ENCODE measurements around the gene RPS6KA2.

Gene RPS6KA2

DNA sequence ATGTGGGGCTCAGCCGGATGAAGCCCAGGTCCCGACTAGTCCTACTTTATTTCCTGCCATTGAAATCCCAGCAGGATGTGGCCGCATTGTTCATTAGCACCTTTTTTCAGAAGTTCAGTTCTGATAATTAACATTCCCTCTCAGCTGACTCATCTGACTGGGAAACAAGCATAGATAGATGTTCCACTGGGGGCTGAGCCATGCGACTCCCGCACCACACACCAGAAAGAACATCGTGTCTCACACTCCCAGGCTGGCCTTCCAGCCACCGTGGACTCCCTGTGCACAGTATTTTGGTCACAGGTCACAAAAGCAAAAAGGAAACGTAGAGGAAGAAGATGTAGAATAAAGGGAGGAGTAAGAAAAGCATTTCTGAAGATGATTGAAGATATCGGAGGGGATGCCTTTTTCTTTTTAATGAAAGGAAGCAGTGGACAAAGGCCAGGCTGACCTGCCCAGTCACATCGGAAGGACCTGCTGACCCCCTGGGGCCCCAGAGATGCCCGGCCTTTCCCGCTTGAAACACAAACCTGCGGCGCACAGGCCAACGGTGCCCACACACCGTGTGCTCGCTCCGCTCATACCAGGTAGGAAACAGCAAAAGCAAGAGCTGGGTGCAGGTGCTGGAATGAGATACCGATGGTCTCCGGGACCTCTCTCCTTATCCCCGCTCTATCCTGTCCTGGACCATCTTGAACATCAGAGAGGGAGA lies 11.8 kb downstream of the RPS6KA2 start:
- no peak for DNase-seq (ENCODE audit: low spot score)

DNA sequence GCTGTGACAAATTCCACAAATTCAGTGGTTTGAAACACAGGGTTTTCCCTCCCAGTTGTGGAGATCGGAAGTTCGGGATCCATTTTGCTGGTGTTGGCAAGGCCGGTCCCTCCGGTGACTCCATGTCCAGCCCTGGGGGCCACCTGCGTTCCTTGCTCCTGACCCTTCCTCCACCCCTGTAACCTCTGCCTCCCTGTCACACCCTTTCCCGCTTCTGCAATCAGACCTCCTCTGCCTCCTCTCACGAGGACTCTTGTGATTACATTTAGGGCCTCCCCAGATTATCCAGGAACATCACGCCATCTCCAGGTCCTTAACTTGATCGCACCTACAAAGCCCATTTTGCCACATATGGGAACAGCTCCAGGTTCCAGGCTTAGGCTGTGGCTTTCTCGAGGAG lies 12.5 kb downstream of the RPS6KA2 start:
- no peak for DNase-seq (ENCODE audit: low spot score)

DNA sequence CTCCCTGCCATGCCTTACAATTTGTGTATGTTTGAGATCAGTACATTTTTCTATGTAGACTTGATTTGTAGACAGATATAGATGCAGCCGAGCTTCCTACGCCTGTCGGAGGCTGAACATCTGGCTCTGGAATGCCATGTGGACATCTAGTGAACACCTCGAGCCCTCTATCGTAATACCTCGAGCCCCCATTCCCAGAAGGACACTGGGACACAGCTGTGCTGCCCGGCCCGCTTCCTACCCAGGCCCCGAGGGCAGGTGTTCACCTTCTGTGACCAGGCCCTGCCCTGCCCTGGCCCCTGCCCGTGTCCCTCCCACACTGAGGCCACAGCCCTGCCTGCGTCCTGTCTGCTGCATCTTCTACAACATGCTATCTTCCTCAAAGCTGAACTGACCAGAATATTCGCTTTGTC lies 12.9 kb downstream of the RPS6KA2 start:
- no peak for DNase-seq (ENCODE audit: low spot score)

- no peak for DNase-seq (ENCODE audit: low spot score)
Measured at GRCh38 chr6:166613027-166613426, 14.0 kb downstream of the RPS6KA2 start.

- DNase-seq (ENCODE audit: low spot score), result no peak
Measured at GRCh38 chr6:166612471-166612881, 14.6 kb downstream of the RPS6KA2 start.

DNA sequence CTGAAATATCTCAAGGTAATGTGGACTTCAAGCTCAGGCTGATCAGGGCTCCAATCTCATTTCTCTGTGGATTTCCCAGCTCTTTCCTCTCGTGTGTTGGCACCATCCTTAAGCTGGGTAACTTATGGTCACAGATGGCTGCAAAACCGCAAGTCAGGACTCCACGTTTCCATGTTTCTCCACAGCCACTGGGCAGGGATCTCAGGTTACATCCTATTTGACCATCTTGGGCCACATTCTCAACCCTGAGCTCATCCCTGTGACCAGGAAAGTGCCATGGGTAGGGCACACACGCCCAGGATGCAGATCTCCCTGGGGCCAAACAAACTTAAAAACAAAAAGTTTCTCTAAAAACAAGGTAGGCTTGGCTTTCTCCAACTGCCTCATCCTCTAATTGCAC lies 15.4 kb downstream of the RPS6KA2 start:
- DNase-seq (ENCODE audit: low spot score), result no peak

GRCh38 chr6:166610069-166610468 lies 17.0 kb downstream of the RPS6KA2 start:
- DNase-seq (ENCODE audit: low spot score), result no peak

DNA sequence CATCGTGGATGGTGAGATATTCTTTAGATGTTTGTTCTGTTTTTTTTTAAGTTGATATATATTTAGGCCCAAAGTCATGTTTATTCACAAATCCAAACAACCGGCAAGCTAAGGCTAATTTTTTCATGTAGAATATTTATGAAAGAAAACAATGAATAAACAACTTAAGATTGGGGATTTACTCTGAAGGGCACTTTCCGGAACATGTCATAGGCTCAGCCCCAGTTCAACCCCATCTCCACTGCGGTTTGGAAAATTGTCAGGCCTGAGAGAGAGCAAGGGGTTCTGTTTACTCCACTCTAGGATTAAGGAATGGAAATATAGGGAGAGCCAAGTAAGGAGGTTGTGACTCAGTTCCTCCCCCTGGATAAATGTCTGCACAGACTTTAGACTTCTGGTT lies 18.3 kb downstream of the RPS6KA2 start:
- DNase-seq (ENCODE audit: low spot score), result no peak

- DNase-seq (ENCODE audit: low spot score), result no peak
Measured at GRCh38 chr6:166605752-166606151, 21.3 kb downstream of the RPS6KA2 start.

DNA sequence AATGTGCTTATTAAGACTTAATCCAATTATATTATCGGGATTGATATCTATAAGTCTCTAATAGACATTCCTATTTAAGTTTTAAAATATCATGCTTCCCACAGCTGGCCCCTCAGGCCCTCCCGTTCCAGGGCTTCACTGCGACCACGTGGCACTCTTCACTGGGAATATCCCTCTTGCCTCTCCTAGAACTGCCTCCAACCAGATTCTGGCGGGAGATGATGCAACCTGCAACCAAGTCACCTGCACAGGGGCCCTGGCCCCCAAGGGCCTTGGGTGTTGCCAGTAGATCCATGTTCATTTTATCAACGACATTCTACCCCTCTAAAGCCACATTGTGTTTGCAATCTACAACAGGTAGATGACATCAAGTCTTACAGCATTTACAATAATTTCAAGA lies 22.1 kb downstream of the RPS6KA2 start:
- DNase-seq (ENCODE audit: low spot score), result no peak

- no peak for DNase-seq (ENCODE audit: low spot score)
Measured at GRCh38 chr6:166604328-166604727, 22.7 kb downstream of the RPS6KA2 start.

DNA sequence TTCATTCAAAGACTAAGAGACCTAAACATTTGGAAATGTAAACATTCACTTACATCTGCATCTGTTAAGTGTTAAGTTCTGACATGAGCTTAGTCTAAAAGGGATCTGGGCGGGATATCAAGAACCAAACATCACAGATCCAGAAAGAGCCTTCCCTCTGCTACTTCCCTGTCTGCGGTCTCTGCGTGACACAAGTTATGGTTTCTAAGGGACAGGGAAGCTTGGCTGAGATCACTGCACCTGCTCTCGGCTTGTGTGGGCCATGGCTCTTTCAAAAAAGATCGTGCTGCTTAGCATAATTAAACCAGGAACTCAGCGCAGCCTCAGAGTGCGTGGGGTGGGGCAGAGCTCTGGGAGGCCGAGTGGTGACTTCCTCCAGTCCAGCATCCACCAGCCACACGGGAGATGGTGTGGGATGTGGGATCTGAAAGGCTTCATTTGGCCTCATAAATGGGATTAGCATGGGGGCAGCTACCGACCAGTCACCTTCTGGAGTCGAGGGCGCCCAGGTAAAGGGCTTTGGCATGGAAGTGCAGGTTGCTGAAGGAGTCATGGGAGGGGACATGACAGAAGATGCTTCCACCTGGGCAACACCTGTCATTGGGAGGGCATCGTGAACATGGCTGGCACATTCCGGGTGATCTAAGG lies 23.9 kb downstream of the RPS6KA2 start:
- DNase-seq (ENCODE audit: low spot score), result no peak

- DNase-seq (ENCODE audit: low spot score), result no peak
Measured at GRCh38 chr6:166601956-166602355, 25.1 kb downstream of the RPS6KA2 start.

DNA sequence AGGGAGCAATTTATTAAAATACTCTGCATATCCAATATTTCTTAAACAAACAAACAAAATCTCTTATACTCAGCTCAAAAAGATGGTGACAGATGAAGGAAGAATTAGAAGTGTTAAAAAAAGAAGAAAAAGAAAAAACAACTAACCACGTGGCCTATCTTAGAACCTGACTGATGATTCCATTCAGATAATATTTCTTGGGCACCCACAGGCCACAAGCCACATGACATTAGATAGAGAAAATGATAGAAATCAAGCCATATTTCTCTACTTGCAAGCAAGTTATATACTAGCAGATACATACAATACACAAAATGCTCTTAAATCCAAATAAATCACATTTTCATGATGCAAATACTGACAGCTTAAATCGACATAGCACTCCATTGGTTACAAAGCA lies 26.1 kb downstream of the RPS6KA2 start:
- no peak for DNase-seq (ENCODE audit: low spot score)

- no peak for DNase-seq (ENCODE audit: low spot score)
Measured at GRCh38 chr6:166599205-166599604, 27.8 kb downstream of the RPS6KA2 start.

- no peak for DNase-seq (ENCODE audit: low spot score)
Measured at GRCh38 chr6:166598441-166599138, 28.5 kb downstream of the RPS6KA2 start.

DNA sequence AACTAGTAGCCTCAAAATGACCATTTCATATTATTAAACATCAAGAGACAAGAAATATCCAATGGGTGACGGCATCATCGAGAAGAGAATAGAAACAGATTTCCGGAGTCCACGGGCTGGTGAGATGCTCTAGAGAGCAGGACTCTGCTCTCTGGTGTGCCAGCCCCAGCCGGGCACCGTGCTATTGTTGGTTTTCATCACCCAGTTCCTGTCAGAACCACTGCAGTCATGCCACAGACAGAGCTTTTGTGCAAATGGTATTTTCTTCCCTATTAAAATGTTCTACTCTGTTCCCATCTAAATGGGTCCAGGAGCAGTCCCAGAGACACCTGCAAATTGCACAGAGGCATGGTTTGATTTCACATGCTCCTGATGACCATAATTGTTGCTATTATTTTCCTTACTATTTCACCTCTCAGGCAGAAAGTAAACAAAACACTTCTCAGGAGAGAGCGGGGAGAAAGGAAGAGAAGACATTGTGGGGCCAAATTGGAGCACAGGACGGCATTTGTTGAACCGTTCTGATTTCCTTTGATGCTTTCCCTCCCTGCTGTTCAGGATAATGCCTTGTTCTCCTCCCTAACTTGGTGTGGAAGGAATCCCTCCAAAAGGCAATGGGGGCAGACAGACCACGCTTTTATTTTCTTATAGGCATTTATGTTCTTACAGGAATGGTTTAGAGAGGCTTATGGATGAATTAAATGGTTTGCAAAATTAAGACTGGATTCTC lies 29.2 kb downstream of the RPS6KA2 start:
- no peak for DNase-seq (ENCODE audit: low spot score)

DNA sequence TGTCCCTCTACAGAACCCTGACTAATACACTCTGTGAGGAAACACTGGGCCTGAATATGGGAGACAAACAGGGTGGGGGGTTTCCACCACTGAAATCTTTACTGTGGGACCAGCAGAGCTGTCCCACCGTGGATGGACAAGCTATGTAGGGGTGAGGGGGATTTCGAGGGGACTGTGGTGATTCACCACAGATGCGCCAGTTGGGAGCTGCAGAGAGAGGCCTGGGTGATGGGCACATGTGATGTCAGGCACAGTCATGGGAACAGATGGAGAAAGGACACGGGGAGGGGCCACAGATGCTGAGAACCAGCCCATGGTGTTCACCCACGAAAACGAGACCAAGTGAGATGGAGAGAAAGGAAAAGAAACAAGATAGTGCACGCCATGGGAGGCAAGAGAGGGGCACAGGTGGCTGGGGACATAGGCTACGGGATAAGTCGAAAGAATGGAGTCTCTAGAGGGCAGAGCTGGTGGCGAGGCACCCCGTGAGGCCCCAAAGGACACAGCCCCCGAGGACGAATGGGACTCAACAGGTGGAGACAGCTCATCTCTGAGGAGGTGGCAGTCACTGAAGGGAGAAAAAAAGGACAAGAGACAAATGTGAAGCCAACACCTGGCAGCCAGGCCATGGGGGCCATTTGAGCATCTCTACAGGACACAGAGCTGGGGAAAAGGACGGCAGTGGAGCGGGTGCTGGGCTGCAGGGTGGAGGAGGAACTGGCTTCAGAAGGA lies 30.1 kb downstream of the RPS6KA2 start:
- DNase-seq (ENCODE audit: low spot score), result no peak

GRCh38 chr6:166595949-166596348 lies 31.1 kb downstream of the RPS6KA2 start:
- no peak for DNase-seq (ENCODE audit: low spot score)

DNA sequence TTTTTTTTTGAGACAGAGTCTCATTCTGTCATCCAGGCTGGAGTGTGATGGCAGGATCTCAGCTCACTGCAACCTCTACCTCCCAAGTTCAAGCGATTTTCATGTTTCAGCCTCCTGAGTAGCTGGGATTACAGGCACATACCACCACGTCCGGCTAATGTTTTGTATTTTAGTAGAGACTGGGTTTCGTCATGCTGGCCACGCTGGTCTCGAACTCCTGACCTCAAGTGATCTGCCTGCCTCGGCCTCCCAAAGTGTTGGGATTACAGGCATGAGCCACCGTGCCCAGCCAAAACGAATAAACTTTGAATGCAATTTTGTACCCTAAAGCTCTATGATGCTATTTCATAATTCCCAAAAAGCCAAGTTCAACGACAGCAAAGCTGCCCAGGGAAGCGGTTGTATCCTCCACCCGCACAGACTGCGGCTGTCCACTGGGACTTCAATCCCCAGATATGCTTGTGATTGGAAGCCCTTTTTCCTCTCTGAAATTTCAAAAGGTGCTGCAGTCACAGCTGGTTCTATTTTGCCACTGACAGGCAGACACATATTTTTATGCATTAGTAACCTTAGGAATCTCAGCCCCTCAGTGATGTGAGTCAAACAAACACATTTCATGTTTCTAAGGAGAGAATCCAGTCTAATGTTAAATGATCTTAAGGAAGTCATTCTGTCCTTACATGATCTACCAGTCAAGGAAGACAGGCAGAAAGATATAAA lies 31.8 kb downstream of the RPS6KA2 start:
- DNase-seq (ENCODE audit: low spot score), result no peak

DNA sequence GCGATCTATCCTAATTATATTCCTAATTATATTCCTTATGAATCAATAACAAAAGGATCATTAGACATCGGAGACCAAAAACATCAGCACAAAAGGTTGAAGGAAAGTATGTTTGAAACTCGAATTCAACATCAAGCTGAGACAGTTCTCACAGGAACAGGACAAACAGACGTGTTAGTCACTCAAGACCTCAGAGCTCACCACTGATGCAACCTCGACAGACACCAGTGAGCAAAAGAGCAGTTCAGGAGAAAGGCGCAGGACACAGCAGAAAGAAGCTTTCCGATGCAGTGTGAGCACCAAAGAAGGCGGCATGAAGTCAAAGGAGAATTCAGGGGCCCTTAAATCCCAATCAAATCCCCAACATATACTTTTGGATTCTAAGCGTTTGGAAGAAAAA lies 34.2 kb downstream of the RPS6KA2 start:
- no peak for DNase-seq (ENCODE audit: low spot score)

Measured in hematopoietic multipotent progenitor cell treated with erythropoietin and hydrocortisone succinate and interleukin-3 and kit ligand, for 17 days (in vitro differentiated cells).